Measurements from ENCODE around the gene PLCD3.

Gene PLCD3

GRCh38 chr17:45123076-45123770 lies 9.1 kb downstream of the PLCD3 start:
- H3K27ac Mint-ChIP-seq = no peak overlapping the region
- no peak overlapping the region for H3K4me3 Mint-ChIP-seq
- no peaks in the 10 kb centered on the region for H3K4me1 Mint-ChIP-seq
- H3K27me3 Mint-ChIP-seq = peaks cover 9 to 25% of the 10 kb centered on the region in 2 donors
- DNase-seq (no peak), ATAC-seq (replicated peaks) (no peak)
- H3K36me3 Mint-ChIP-seq = no peaks in the 10 kb centered on the region
- no peaks in the 10 kb centered on the region for H3K9me3 Mint-ChIP-seq

GRCh38 chr17:45121055-45121454 lies 11.3 kb downstream of the PLCD3 start:
- Mint-ChIP-seq H3K27me3 (peaks cover 9 to 30% of the 10 kb centered on the region in 2 donors), H3K4me1 (no peaks in the 10 kb centered on the region), H3K36me3 (no peaks in the 10 kb centered on the region), H3K4me3 (no peak overlapping the region), H3K27ac (no peak overlapping the region), H3K9me3 (no peaks in the 10 kb centered on the region)
- DNase-seq (no peak), ATAC-seq (replicated peaks) (no peak)

DNA sequence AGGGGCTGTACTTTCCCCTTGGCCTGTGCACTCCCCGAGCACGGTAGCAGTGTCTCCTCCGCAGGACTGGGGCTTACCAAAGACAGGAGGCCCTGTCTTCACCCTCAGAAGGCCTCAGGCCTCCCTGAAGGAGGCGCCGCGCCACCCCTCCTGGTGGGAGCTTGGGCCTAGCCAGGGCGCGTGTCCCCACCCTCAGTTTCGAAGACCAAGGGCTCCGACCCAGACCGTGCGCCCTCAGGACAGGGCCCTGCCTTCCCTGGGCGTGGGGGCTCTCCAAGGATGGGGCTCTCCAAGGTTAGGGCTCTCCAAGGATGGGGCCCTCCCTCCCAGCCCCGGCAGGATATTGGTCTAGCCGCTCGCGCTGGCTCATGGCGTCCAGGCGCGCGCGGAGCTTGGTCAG lies 11.8 kb downstream of the PLCD3 start:
- H3K4me3 Mint-ChIP-seq = no peak overlapping the region
- ATAC-seq (replicated peaks) (no peak), DNase-seq (no peak)
- peaks cover 9 to 35% of the 10 kb centered on the region in 2 donors for H3K27me3 Mint-ChIP-seq
- H3K9me3 Mint-ChIP-seq = no peaks in the 10 kb centered on the region
- no peaks in the 10 kb centered on the region for H3K4me1 Mint-ChIP-seq
- no peaks in the 10 kb centered on the region for H3K36me3 Mint-ChIP-seq
- no peak overlapping the region for H3K27ac Mint-ChIP-seq

DNA sequence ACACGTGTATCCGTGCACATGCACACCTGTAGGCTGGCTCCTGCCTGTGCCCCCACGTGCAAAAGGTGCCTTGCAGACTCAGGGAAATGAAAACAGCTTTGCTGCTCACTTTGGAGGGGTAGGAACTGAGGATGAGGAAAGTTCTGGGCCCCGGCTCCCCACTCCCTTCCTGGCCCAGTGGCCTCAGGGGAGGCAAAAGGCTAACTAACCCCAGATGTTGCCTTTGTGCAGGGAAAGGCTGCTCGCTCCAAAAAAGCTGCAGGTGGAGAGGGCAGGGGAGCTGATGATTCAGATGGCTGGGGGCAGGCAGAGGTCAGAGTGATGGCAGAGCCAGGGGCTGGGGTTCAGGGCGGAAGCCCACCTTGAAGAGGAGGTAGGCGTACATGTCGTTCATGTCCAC lies 12.4 kb downstream of the PLCD3 start:
- Mint-ChIP-seq H3K27ac (no peak overlapping the region), H3K9me3 (no peaks in the 10 kb centered on the region), H3K4me3 (no peak overlapping the region), H3K27me3 (peaks cover 9 to 35% of the 10 kb centered on the region in 2 donors), H3K4me1 (no peaks in the 10 kb centered on the region), H3K36me3 (no peaks in the 10 kb centered on the region)
- DNase-seq (no peak), ATAC-seq (replicated peaks) (no peak)

DNA sequence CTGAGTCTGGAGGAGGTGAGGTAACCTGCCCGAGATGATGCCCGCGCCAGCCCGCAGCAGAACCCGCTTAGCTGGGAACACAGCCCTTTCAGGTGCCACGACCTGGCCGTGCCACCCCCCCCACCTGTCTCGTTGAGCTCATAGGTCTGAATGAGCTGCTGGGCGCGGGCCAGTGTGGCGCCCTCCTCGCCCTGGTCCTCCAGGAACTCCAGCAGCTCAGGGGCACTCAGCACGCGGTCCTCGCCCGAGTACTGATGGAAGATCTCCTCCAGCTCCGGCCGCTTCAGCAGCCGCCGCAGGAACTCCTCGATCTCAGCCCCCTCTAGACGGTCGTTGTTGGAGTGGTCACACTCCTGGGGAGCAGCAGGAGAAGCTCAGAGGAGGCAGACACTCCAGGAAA lies 13.6 kb downstream of the PLCD3 start:
- ATAC-seq (replicated peaks) = no peak
- H3K9me3 Mint-ChIP-seq = no peaks in the 10 kb centered on the region
- no peak for DNase-seq
- no peaks in the 10 kb centered on the region for H3K36me3 Mint-ChIP-seq
- no peaks in the 10 kb centered on the region for H3K4me1 Mint-ChIP-seq
- no peak overlapping the region for H3K27ac Mint-ChIP-seq
- H3K4me3 Mint-ChIP-seq = no peak overlapping the region
- H3K27me3 Mint-ChIP-seq = peaks cover 9 to 35% of the 10 kb centered on the region in 2 donors

DNA sequence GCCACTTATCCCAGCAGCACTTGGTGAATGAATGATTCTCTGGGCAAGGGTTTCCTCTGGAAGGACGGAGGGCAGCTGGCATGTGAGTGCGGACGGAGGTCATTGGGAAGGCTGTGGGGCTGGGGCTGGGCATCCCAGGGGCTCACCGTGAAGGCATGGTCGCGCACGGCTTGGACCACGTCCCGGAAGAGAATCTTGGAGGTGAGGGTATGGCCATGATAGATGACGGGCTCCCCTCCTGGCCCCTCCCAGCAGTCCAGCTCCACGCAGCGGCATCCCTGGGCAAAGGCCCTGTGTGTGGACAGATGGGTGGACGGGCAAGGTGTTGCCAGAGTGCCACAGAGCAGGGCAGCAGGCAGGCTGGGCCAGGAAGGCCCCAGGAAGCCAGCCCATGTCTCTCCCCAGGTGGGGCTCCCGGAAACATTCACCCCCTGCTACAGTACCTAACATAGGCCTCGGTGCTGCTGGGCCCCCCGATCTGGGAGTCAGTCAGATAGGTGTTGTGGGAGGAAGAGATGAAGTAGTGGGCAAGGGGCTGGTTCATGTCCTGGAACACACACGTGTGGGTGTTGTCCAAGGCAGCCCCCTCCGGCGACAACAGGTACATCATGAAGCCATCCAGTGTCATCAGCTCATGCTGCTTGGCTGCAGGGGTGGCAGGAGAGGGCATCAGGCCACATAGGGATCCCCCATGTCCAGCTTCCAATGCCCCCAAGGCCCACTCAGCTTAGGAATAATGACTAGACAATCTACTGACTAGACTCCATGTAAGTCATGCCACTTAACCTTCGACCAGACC lies 14.3 kb downstream of the PLCD3 start:
- DNase-seq (no peak), ATAC-seq (replicated peaks) (no peak)
- H3K27ac Mint-ChIP-seq = no peak overlapping the region
- no peaks in the 10 kb centered on the region for H3K9me3 Mint-ChIP-seq
- no peaks in the 10 kb centered on the region for H3K36me3 Mint-ChIP-seq
- peaks cover 9 to 35% of the 10 kb centered on the region in 2 donors for H3K27me3 Mint-ChIP-seq
- no peak overlapping the region for H3K4me3 Mint-ChIP-seq
- H3K4me1 Mint-ChIP-seq = no peaks in the 10 kb centered on the region

- peaks cover 9 to 35% of the 10 kb centered on the region in 2 donors for H3K27me3 Mint-ChIP-seq
- H3K4me1 Mint-ChIP-seq = peaks cover under 1 to 2% of the 10 kb centered on the region in 2 donors
- no peaks in the 10 kb centered on the region for H3K9me3 Mint-ChIP-seq
- H3K36me3 Mint-ChIP-seq = no peaks in the 10 kb centered on the region
- no peak overlapping the region for H3K27ac Mint-ChIP-seq
- no peak overlapping the region for H3K4me3 Mint-ChIP-seq
- DNase-seq = no peak
- no peak for ATAC-seq (replicated peaks)
Measured at GRCh38 chr17:45117334-45117733, 15.0 kb downstream of the PLCD3 start.

DNA sequence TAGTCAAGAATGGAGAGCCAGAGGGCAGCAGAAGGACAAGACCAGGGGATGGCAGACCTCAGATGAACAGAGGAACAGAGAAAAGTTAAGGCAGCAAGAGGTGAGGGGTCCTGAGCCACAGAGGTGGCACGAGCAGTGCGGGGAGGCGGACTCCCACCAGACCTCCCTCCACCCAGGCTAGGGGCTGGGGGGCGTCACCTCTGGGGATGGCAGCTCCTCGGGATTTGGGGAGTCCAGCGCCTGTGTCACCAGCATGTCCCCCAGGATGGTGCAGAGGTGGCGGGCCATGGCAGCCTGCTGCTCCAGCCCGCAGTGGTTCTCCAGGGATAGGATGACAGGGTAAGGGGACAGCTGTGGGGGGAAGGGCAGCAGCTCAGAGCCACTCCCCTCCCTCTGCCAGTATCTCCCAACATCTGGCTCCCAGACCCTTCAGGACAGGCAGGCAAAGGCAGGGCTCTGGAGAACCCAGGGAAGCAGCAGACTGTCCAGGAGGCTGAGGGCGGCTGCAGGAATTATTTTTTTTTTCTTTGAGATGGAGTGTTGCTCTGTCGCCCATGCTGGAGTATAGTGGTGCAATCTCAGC lies 15.8 kb downstream of the PLCD3 start:
- DNase-seq (no peak), ATAC-seq (replicated peaks) (no peak)
- no peak overlapping the region for H3K4me3 Mint-ChIP-seq
- peaks cover 6 to 10% of the 10 kb centered on the region in 2 donors for H3K4me1 Mint-ChIP-seq
- no peaks in the 10 kb centered on the region for H3K9me3 Mint-ChIP-seq
- H3K27ac Mint-ChIP-seq = no peak overlapping the region
- no peaks in the 10 kb centered on the region for H3K36me3 Mint-ChIP-seq
- peaks cover 4 to 29% of the 10 kb centered on the region in 2 donors for H3K27me3 Mint-ChIP-seq

- H3K9me3 Mint-ChIP-seq = no peaks in the 10 kb centered on the region
Measured at GRCh38 chr17:45115871-45116270, 16.4 kb downstream of the PLCD3 start.

DNA sequence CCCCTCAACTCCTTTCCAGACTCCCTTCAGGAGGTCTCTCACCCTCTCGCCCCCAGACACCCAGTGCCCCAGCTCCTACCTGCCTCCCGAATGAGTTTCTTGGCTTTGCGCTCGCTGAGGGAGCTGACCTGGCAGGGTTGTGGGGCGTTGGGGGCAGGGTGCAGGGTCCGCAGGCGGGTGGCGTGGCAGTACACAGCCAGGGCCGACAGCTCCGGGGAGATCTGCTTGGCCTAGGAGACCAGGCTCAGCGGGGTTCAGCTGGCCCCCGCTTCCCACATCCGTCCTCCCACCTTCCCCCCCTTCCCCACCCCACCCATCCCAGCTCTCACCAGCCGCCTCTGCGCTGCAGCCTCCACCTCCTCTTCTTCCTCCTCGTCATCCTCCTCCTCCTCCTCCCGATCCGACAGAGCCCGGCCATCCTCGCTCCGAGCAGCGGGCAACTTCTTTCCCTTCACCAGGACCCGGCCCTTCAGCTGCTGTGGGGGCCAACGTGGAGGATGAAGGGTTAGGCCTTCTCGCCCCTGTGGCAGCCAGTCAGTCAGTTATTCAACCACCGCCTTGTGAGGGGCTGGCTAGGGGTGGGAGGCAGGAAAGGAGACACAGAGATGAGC lies 17.2 kb downstream of the PLCD3 start:
- peaks cover 0 to 20% of the 10 kb centered on the region in 2 donors for H3K27me3 Mint-ChIP-seq
- no peak overlapping the region for H3K27ac Mint-ChIP-seq
- no peak for ATAC-seq (replicated peaks)
- no peak overlapping the region for H3K4me3 Mint-ChIP-seq
- H3K36me3 Mint-ChIP-seq = no peaks in the 10 kb centered on the region
- DNase-seq = no peak
- H3K9me3 Mint-ChIP-seq = no peaks in the 10 kb centered on the region
- H3K4me1 Mint-ChIP-seq = peaks cover 10 to 17% of the 10 kb centered on the region in 2 donors

More at GRCh38 chr17:45115871-45116270, 16.4 kb downstream of the PLCD3 start:
- H3K4me1 Mint-ChIP-seq = peaks cover 10 to 17% of the 10 kb centered on the region in 2 donors
- no peak for DNase-seq
- no peak for ATAC-seq (replicated peaks)
- H3K4me3 Mint-ChIP-seq = no peak overlapping the region
- H3K27me3 Mint-ChIP-seq = peaks cover 0 to 24% of the 10 kb centered on the region in 2 donors
- H3K27ac Mint-ChIP-seq = no peak overlapping the region
- H3K36me3 Mint-ChIP-seq = no peaks in the 10 kb centered on the region

- Mint-ChIP-seq H3K27me3 (peaks cover 0 to 15% of the 10 kb centered on the region in 2 donors), H3K36me3 (peaks cover 2 to 3% of the 10 kb centered on the region in 2 donors), H3K4me1 (peaks cover 10 to 17% of the 10 kb centered on the region in 2 donors), H3K27ac (no peak overlapping the region), H3K9me3 (no peaks in the 10 kb centered on the region), H3K4me3 (no peak overlapping the region)
- DNase-seq (no peak), ATAC-seq (replicated peaks) (no peak)
Measured at GRCh38 chr17:45114117-45114932, 18.0 kb downstream of the PLCD3 start.

DNA sequence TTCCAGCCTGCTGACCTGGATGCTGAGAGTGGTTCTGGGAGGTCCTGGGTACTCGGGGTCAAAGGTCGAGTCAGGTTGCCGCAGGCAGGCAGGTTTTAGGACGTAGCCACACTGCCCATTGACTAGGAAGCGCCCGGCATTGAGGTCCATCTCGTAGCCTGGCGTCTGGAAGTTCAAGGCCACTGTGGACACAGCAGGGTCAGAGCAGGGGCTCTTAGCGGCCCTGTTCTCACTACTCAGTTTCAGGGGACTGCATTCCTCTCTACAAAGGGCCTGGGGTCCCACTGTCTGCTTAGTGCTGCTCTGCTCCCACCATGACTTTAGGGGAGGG lies 18.9 kb downstream of the PLCD3 start:
- ATAC-seq (replicated peaks) (no peak), DNase-seq (no peak)
- no peak overlapping the region for H3K27ac Mint-ChIP-seq
- peaks cover 10 to 17% of the 10 kb centered on the region in 2 donors for H3K4me1 Mint-ChIP-seq
- peaks cover 3 to 6% of the 10 kb centered on the region in 2 donors for H3K36me3 Mint-ChIP-seq
- H3K9me3 Mint-ChIP-seq = no peaks in the 10 kb centered on the region
- peaks cover 0 to 11% of the 10 kb centered on the region in 2 donors for H3K27me3 Mint-ChIP-seq
- H3K4me3 Mint-ChIP-seq = no peak overlapping the region

DNA sequence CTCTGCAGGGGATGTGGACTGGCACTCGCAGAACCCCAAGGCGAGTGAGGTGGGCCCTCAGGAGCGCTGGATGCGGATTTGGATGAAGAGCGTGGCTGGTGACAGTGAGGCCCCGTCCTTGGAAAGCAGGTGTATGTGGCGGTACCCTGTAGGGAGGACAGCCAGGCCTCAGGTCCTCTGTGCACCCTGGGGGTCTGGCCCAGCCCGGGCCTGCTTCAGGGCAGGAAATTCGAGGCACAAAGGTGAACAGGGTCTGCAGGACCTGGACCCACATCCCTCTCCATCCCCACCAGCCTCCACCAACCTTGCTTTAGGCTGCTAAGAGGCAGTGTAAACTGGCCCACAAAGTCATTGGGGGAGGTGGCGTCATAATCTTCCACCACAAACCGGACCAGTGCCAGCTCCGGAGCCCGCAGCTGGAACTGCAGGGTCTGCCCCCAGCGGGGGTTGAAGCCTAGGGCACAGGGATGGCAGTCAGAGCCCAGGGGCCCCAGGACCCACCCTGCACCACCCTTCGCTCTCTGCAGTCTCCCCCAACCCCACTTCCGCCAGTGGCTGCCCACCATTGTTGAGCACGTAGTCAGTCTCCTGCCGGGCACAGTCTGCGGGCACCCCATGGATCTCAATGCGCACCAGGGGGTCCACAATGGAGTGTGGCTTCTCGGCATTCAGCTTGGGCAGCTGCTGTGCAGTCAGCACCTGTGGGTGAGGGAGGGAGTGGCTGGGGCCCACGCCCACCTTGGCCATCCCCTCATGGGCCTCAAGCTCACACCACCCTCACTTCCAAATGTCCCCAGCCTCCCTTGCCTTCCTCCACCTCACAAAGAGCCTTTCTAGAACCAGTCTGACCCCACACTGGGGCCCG lies 19.5 kb downstream of the PLCD3 start:
- ATAC-seq (replicated peaks) = no peak
- no peak for DNase-seq
- H3K36me3 Mint-ChIP-seq = peaks cover 8 to 12% of the 10 kb centered on the region in 2 donors
- H3K4me3 Mint-ChIP-seq = no peak overlapping the region
- no peaks in the 10 kb centered on the region for H3K9me3 Mint-ChIP-seq
- H3K4me1 Mint-ChIP-seq = peaks cover 12 to 17% of the 10 kb centered on the region in 2 donors
- peaks cover 0 to 11% of the 10 kb centered on the region in 2 donors for H3K27me3 Mint-ChIP-seq
- H3K27ac Mint-ChIP-seq = peak overlapping the region; percentile 75

All from stimulated activated naive B cell treated with anti-CD40 and anti-IgM and Interleukin-4, amounts not matched to agents 10 μg/mL and 1 μg/mL and 100 μg/mL, for 72 hours (primary cell).